GM23338 (cell line): ENCODE data around the gene SERPINB8. TPM values are rescaled to one million over a fixed set of nuclear protein-coding genes. Genes with fewer than 3 reads are reported as not detected.

Source experiments
- ATAC-seq: fragments of 200-7000 bp; cut with Tn5 transposase; 3 replicates; pipeline ENCODE4 v1.9.1; 2020
- DNase-seq: peaks from one replicate; pipeline ENCODE4 v3.0.0-alpha.2; 2015; ENCODE audit warnings: low spot score
- H2AFZ ChIP-seq: fragments of 200-600 bp; sonication (generic); 2 replicates; pipeline ENCODE4 v1.8.0; 2016; ENCODE audit warnings: antibody characterized with exemption, mild to moderate bottlenecking, moderate library complexity
- H3F3A ChIP-seq: fragments of 200-600 bp; sonication (generic); replicated peaks from 2 replicates; pipeline ENCODE4 v1.8.0; 2017; ENCODE audit warnings: antibody characterized with exemption, mixed run types, low read depth
- H3K27ac ChIP-seq: fragments of 200-600 bp; sonication (generic); 2 replicates; pipeline ENCODE4 v1.6.1; 2016; ENCODE audit warnings: low read depth
- H3K27me3 ChIP-seq: fragments of 200-600 bp; sonication (generic); 2 replicates; pipeline ENCODE4 v1.8.0; 2016; ENCODE audit warnings: mild to moderate bottlenecking, mixed run types, moderate library complexity; ENCODE audit not compliant: insufficient read depth
- H3K36me3 ChIP-seq: fragments of 200-600 bp; sonication (generic); 2 replicates; pipeline ENCODE4 v1.8.0; 2016; ENCODE audit warnings: mild to moderate bottlenecking; ENCODE audit not compliant: insufficient read depth
- H3K4me1 ChIP-seq: fragments of 200-600 bp; sonication (generic); 2 replicates; pipeline ENCODE4 v1.8.0; 2016; ENCODE audit warnings: mild to moderate bottlenecking, moderate library complexity; ENCODE audit not compliant: insufficient read depth
- H3K4me2 ChIP-seq: fragments of 200-600 bp; sonication (generic); 2 replicates; pipeline ENCODE4 v1.7.1; 2017; ENCODE audit warnings: mixed run types
- H3K4me3 ChIP-seq: fragments of 200-600 bp; sonication (generic); 2 replicates; pipeline ENCODE4 v1.6.1; 2016; ENCODE audit warnings: mixed run types
- H3K79me2 ChIP-seq: fragments of 200-600 bp; sonication (generic); replicated peaks from 2 replicates; pipeline ENCODE4 v1.8.0; 2017; ENCODE audit warnings: mild to moderate bottlenecking; ENCODE audit not compliant: insufficient read depth
- H3K9me2 ChIP-seq: fragments of 200-600 bp; sonication (generic); 2 replicates; pipeline ENCODE4 v1.8.0; 2017; ENCODE audit not compliant: insufficient read depth
- H4K20me1 ChIP-seq: fragments of 200-600 bp; sonication (generic); replicated peaks from 2 replicates; pipeline ENCODE4 v1.8.0; 2017; ENCODE audit warnings: mild to moderate bottlenecking; ENCODE audit not compliant: insufficient read depth
- H3K27ac Mint-ChIP-seq: 2 replicates; pipeline ENCODE4 v1.8.0; 2020; ENCODE audit warnings: inconsistent platforms, mild to moderate bottlenecking, moderate library complexity, mixed read lengths
- H3K27me3 Mint-ChIP-seq: 3 replicates; pipeline ENCODE4 v1.8.0; 2022; ENCODE audit warnings: low read depth, mild to moderate bottlenecking, moderate library complexity, mixed read lengths, inconsistent platforms; ENCODE audit not compliant: insufficient read depth, poor library complexity
- H3K36me3 Mint-ChIP-seq: 3 replicates; pipeline ENCODE4 v1.8.0; 2021; ENCODE audit warnings: low read depth, mild to moderate bottlenecking, inconsistent platforms, moderate library complexity, mixed read lengths
- H3K4me1 Mint-ChIP-seq: 3 replicates; pipeline ENCODE4 v1.8.0; 2020; ENCODE audit warnings: mild to moderate bottlenecking, inconsistent platforms, mixed read lengths
- H3K4me3 Mint-ChIP-seq: 3 replicates; pipeline ENCODE4 v1.8.0; 2021; ENCODE audit warnings: moderate library complexity, mild to moderate bottlenecking, inconsistent platforms, mixed read lengths
- H3K9me3 Mint-ChIP-seq: 3 replicates; pipeline ENCODE4 v1.8.0; 2020; ENCODE audit warnings: moderate library complexity, mild to moderate bottlenecking, inconsistent platforms, mixed read lengths
- CREB1 ChIP-seq: fragments of 250-450 bp; sonication (Bioruptor Pico); IDR thresholded peaks from 2 replicates; pipeline ENCODE4 v1.5.0; 2020; ENCODE audit warnings: low read depth, mild to moderate bottlenecking, moderate library complexity
- ZNF114 ChIP-seq: fragments of 250-450 bp; sonication (Bioruptor Pico); IDR thresholded peaks from 2 replicates; pipeline ENCODE4 v1.5.0; 2020; ENCODE audit warnings: mild to moderate bottlenecking, moderate library complexity
- polyA plus RNA-seq: library from polyadenylated mRNA; unstranded; fragments of >200 nt; fragmentation: Nextera tagmentation; extraction: Ambion mirVana; gene quantifications from 2 replicates; pipeline ENCODE4 v1.2.1, GENCODE V29; 2016
- total RNA-seq: library from RNA; depleted of rRNA; stranded (reverse); fragments of >200 nt; shearing (Covaris generic); gene quantifications from 2 replicates; pipeline ENCODE4 v1.2.3, GENCODE V29; 2014
- TF ChIP-seq, protein P1 (sequence below): fragments of 250-450 bp; sonication (Bioruptor Pico); IDR thresholded peaks from 2 replicates; pipeline ENCODE4 v1.5.0; 2020; ENCODE audit warnings: mild to moderate bottlenecking, moderate library complexity
- TF ChIP-seq, protein P2 (sequence below): IDR thresholded peaks from 2 replicates; pipeline ENCODE4 v1.6.1; 2016; ENCODE audit warnings: antibody characterized with exemption

Gene SERPINB8
- total and polyA plus RNA-seq, 2 experiments from 2014 or later, result 0.50 to 2.1 TPM

DNA sequence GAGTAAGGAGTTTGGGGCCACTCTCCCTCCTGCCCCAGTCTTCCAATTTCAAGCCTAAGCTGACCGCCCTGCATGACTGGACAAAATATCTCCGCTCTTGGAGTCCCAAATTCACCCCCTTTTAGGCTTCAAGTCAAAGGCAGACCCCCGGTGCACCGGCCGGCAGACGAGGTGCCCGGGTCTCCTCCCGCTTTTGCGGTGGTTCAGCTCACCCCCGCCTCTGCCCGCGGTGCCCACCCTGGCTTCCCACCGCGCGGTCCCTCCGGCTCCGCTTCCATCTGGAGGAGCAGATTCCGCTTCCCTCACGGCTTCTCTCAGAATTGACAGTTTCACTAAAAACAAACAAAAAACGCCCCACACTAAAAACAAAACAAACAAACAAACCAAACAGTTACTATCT is 56.5 kb downstream of the SERPINB8 start:
- Histone ChIP-seq H3K9me2 (0 out of 2 replicates have a peak, but pooled peaks cover 3% of the 10 kb centered on the region), H3K27me3 (no peaks in the 10 kb centered on the region), H3K79me2 (no peaks in the 10 kb centered on the region), H3K4me2 (no peak overlapping the region), H3K27ac (no peak overlapping the region), H3F3A (no peaks in the 10 kb centered on the region), H4K20me1 (no peaks in the 10 kb centered on the region), H3K36me3 (no peaks in the 10 kb centered on the region), H3K4me1 (no peaks in the 10 kb centered on the region), H2AFZ (no peak overlapping the region), H3K4me3 (no peak overlapping the region)
- no peak for TF ChIP-seq CREB1 (CRISPR knock-in tag)
- TF ChIP-seq ZNF114 (CRISPR knock-in tag), result no peak
- TF ChIP-seq, protein P1, sequence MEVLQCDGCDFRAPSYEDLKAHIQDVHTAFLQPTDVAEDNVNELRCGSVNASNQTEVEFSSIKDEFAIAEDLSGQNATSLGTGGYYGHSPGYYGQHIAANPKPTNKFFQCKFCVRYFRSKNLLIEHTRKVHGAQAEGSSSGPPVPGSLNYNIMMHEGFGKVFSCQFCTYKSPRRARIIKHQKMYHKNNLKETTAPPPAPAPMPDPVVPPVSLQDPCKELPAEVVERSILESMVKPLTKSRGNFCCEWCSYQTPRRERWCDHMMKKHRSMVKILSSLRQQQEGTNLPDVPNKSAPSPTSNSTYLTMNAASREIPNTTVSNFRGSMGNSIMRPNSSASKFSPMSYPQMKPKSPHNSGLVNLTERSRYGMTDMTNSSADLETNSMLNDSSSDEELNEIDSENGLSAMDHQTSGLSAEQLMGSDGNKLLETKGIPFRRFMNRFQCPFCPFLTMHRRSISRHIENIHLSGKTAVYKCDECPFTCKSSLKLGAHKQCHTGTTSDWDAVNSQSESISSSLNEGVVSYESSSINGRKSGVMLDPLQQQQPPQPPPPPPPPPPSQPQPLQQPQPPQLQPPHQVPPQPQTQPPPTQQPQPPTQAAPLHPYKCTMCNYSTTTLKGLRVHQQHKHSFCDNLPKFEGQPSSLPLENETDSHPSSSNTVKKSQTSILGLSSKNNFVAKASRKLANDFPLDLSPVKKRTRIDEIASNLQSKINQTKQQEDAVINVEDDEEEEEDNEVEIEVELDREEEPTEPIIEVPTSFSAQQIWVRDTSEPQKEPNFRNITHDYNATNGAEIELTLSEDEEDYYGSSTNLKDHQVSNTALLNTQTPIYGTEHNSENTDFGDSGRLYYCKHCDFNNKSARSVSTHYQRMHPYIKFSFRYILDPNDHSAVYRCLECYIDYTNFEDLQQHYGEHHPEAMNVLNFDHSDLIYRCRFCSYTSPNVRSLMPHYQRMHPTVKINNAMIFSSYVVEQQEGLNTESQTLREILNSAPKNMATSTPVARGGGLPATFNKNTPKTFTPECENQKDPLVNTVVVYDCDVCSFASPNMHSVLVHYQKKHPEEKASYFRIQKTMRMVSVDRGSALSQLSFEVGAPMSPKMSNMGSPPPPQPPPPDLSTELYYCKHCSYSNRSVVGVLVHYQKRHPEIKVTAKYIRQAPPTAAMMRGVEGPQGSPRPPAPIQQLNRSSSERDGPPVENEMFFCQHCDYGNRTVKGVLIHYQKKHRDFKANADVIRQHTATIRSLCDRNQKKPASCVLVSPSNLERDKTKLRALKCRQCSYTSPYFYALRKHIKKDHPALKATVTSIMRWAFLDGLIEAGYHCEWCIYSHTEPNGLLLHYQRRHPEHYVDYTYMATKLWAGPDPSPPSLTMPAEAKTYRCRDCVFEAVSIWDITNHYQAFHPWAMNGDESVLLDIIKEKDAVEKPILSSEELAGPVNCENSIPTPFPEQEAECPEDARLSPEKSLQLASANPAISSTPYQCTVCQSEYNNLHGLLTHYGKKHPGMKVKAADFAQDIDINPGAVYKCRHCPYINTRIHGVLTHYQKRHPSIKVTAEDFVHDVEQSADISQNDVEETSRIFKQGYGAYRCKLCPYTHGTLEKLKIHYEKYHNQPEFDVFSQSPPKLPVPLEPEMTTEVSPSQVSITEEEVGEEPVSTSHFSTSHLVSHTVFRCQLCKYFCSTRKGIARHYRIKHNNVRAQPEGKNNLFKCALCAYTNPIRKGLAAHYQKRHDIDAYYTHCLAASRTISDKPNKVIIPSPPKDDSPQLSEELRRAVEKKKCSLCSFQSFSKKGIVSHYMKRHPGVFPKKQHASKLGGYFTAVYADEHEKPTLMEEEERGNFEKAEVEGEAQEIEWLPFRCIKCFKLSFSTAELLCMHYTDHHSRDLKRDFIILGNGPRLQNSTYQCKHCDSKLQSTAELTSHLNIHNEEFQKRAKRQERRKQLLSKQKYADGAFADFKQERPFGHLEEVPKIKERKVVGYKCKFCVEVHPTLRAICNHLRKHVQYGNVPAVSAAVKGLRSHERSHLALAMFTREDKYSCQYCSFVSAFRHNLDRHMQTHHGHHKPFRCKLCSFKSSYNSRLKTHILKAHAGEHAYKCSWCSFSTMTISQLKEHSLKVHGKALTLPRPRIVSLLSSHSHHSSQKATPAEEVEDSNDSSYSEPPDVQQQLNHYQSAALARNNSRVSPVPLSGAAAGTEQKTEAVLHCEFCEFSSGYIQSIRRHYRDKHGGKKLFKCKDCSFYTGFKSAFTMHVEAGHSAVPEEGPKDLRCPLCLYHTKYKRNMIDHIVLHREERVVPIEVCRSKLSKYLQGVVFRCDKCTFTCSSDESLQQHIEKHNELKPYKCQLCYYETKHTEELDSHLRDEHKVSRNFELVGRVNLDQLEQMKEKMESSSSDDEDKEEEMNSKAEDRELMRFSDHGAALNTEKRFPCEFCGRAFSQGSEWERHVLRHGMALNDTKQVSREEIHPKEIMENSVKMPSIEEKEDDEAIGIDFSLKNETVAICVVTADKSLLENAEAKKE (CRISPR knock-in tag), result no peak
- TF ChIP-seq, protein P2, sequence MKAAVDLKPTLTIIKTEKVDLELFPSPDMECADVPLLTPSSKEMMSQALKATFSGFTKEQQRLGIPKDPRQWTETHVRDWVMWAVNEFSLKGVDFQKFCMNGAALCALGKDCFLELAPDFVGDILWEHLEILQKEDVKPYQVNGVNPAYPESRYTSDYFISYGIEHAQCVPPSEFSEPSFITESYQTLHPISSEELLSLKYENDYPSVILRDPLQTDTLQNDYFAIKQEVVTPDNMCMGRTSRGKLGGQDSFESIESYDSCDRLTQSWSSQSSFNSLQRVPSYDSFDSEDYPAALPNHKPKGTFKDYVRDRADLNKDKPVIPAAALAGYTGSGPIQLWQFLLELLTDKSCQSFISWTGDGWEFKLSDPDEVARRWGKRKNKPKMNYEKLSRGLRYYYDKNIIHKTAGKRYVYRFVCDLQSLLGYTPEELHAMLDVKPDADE, result no peak
- ATAC-seq, result no peak
- H3K27ac Mint-ChIP-seq, result no peak overlapping the region
- DNase-seq, result no peak
- no peak overlapping the region for H3K4me3 Mint-ChIP-seq
- peaks cover 8% of the 10 kb centered on the region for H3K4me1 Mint-ChIP-seq
- H3K9me3 Mint-ChIP-seq, result peaks cover 4% of the 10 kb centered on the region; the same call in 2 of the 3 replicates
- H3K36me3 Mint-ChIP-seq, result no peaks in the 10 kb centered on the region; the same call in 2 of the 3 replicates
- H3K27me3 Mint-ChIP-seq, result peaks cover 5% of the 10 kb centered on the region
